Measurements from ENCODE around the gene CLDN18. TPM values are rescaled to one million over a fixed set of nuclear protein-coding genes. Genes with fewer than 3 reads are reported as not detected.

Gene CLDN18
- total RNA-seq, 1 donor: not detected

- no peak for DNase-seq (ENCODE audit: low read depth)
- no peak for TF ChIP-seq CTCF (IDR thresholded peaks at IDR 0.05; ENCODE audit: insufficient read depth, low read length)
- no peak overlapping the region for H3K4me3 ChIP-seq (ENCODE audit: low read depth, low read length)
Measured at GRCh38 chr3:137987723-137988122, 22.2 kb upstream of the CLDN18 start.

- no peak for DNase-seq (ENCODE audit: low read depth)
- no peak overlapping the region for H3K4me3 ChIP-seq (ENCODE audit: low read depth, low read length)
- no peak for TF ChIP-seq CTCF (IDR thresholded peaks at IDR 0.05; ENCODE audit: insufficient read depth, low read length)
Measured at GRCh38 chr3:137988152-137988551, 21.8 kb upstream of the CLDN18 start.

- no peak for DNase-seq (ENCODE audit: low read depth)
- no peak for TF ChIP-seq CTCF (IDR thresholded peaks at IDR 0.05; ENCODE audit: insufficient read depth, low read length)
- H3K4me3 ChIP-seq (ENCODE audit: low read depth, low read length): no peak overlapping the region
Measured at GRCh38 chr3:137988982-137989381, 21.0 kb upstream of the CLDN18 start.

- DNase-seq (ENCODE audit: low read depth): no peak
- no peak overlapping the region for H3K4me3 ChIP-seq (ENCODE audit: low read depth, low read length)
- no peak for TF ChIP-seq CTCF (IDR thresholded peaks at IDR 0.05; ENCODE audit: insufficient read depth, low read length)
Measured at GRCh38 chr3:137990427-137990826, 19.5 kb upstream of the CLDN18 start.

GRCh38 chr3:137992592-137992991, 17.4 kb upstream of the CLDN18 start:
- no peak for TF ChIP-seq CTCF (IDR thresholded peaks at IDR 0.05; ENCODE audit: insufficient read depth, low read length)
- DNase-seq (ENCODE audit: low read depth): no peak
- H3K4me3 ChIP-seq (ENCODE audit: low read depth, low read length): no peak overlapping the region

- DNase-seq (ENCODE audit: low read depth): no peak
- no peak for TF ChIP-seq CTCF (IDR thresholded peaks at IDR 0.05; ENCODE audit: insufficient read depth, low read length)
Measured at GRCh38 chr3:137998121-137999042, 11.6 kb upstream of the CLDN18 start.

More at GRCh38 chr3:137998121-137999042, 11.6 kb upstream of the CLDN18 start:
- no peak overlapping the region for H3K4me3 ChIP-seq (ENCODE audit: low read depth, low read length)

Measured in fibroblast of the aortic adventitia (primary cell).